Astrocyte (in vitro differentiated cells and primary cell): ENCODE measurements around the gene HSD17B8. TPM values are rescaled to one million over a fixed set of nuclear protein-coding genes. Genes with fewer than 3 reads are reported as not detected.

Source experiments
- DNase-seq: peaks from one replicate; pipeline ENCODE4 v3.0.0-alpha.2; 2010; ENCODE audit warnings: low read depth
- FAIRE-seq: peaks from 2 replicates; lab custom pipeline; 2011; peaks lifted over from hg19 to GRCh38; lab: Jason Lieb, UNC
- H2AFZ ChIP-seq: 2 replicates; pipeline ENCODE4 v1.6.0; 2012; ENCODE audit warnings: low read depth, low read length, inconsistent platforms
- H3K27ac ChIP-seq: 2 replicates; pipeline ENCODE4 v1.5.1; 2011; ENCODE audit warnings: low read depth, low read length, inconsistent platforms
- H3K27me3 ChIP-seq: 2 replicates; pipeline ENCODE4 v1.6.0; 2011; ENCODE audit warnings: low read length, inconsistent platforms; ENCODE audit not compliant: insufficient read depth
- H3K36me3 ChIP-seq: 2 replicates; pipeline ENCODE4 v1.5.1; 2011; ENCODE audit warnings: low read length, inconsistent platforms; ENCODE audit not compliant: insufficient read depth
- H3K4me1 ChIP-seq: 2 replicates; pipeline ENCODE4 v1.5.1; 2011; ENCODE audit warnings: low read length, inconsistent platforms; ENCODE audit not compliant: insufficient read depth
- H3K4me2 ChIP-seq: 2 replicates; pipeline ENCODE4 v1.6.0; 2012; ENCODE audit warnings: low read length, inconsistent platforms
- H3K4me3 ChIP-seq: 2 replicates; pipeline ENCODE4 v1.5.1; 2011; ENCODE audit warnings: low read depth, mild to moderate bottlenecking, low read length, inconsistent platforms; ENCODE audit not compliant: insufficient read depth
- H3K79me2 ChIP-seq: 2 replicates; pipeline ENCODE4 v1.6.0; 2012; ENCODE audit warnings: mild to moderate bottlenecking, low read length, inconsistent platforms; ENCODE audit not compliant: insufficient read depth
- H3K9ac ChIP-seq: 2 replicates; pipeline ENCODE4 v1.6.0; 2012; ENCODE audit warnings: mild to moderate bottlenecking, low read length, inconsistent platforms
- H3K9me3 ChIP-seq: 2 replicates; pipeline ENCODE4 v1.5.1; 2012; ENCODE audit warnings: low read depth, mild to moderate bottlenecking, low read length, inconsistent platforms; ENCODE audit not compliant: insufficient read depth
- H4K20me1 ChIP-seq: 2 replicates; pipeline ENCODE4 v1.6.0; 2012; ENCODE audit warnings: low read length, inconsistent platforms; ENCODE audit not compliant: insufficient read depth
- H3K27ac Mint-ChIP-seq: one replicate; pipeline ENCODE4 v1.8.0; 2021; ENCODE audit warnings: mild to moderate bottlenecking, mixed read lengths; ENCODE audit not compliant: unreplicated experiment
- H3K27me3 Mint-ChIP-seq: one replicate; pipeline ENCODE4 v1.8.0; 2021; ENCODE audit warnings: low read depth, mixed read lengths; ENCODE audit not compliant: unreplicated experiment
- H3K36me3 Mint-ChIP-seq: one replicate; pipeline ENCODE4 v1.8.0; 2021; ENCODE audit warnings: low read depth, mixed read lengths; ENCODE audit not compliant: unreplicated experiment
- H3K4me1 Mint-ChIP-seq: one replicate; pipeline ENCODE4 v1.8.0; 2021; ENCODE audit warnings: low read depth, mixed read lengths; ENCODE audit not compliant: unreplicated experiment
- H3K4me3 Mint-ChIP-seq: one replicate; pipeline ENCODE4 v1.8.0; 2021; ENCODE audit warnings: mild to moderate bottlenecking, moderate library complexity, mixed read lengths; ENCODE audit not compliant: unreplicated experiment
- H3K9me3 Mint-ChIP-seq: one replicate; pipeline ENCODE4 v1.8.0; 2021; ENCODE audit warnings: mild to moderate bottlenecking, mixed read lengths; ENCODE audit not compliant: unreplicated experiment
- CTCF ChIP-seq: IDR thresholded peaks from 2 replicates; pipeline ENCODE4 v1.5.1; 2011; ENCODE audit warnings: low read depth, mild to moderate bottlenecking, inconsistent platforms, low read length, moderate library complexity; ENCODE audit not compliant: insufficient read depth
- EZH2 ChIP-seq: IDR thresholded peaks from 2 replicates; pipeline ENCODE4 v1.6.1; 2012; ENCODE audit warnings: mild to moderate bottlenecking, low read length, inconsistent platforms; ENCODE audit not compliant: insufficient read depth
- microRNA-seq: library from miRNA; unstranded; fragments of <30 nt; microRNA quantifications from one replicate; pipeline ENCODE4 v1.2.0, GENCODE V29; 2020
- total RNA-seq: library from RNA; stranded (reverse); gene quantifications from 2 replicates; pipeline ENCODE4 v1.2.1, GENCODE V29; 2021

HSD17B8 gene
- total RNA-seq, 1 donor from 2014 or later, result 2.1 TPM

DNA sequence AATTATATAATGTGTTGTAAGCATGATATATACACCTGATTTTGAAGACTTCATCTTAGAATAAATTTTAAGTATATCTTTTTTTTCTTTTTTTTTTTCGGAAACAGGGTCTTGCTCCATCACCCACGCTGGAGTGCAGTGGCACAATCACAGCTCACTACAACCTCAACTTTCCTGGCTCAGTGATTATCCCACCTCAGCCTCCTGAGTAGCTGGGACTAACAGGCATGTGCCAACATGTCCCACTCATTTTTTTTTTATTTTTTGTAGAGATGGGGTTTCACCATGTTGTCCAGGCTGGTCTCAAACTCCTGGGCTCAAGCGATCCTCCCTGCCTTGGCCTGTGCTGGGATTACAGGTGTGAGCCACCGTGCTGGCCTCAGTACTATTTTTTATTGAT is 50.1 kb downstream of the HSD17B8 start:
- Histone ChIP-seq H2AFZ (no peak overlapping the region), H4K20me1 (peaks cover 3% of the 10 kb centered on the region), H3K4me3 (no peak overlapping the region), H3K79me2 (no peaks in the 10 kb centered on the region), H3K4me1 (peaks cover 16% of the 10 kb centered on the region), H3K27me3 (no peaks in the 10 kb centered on the region), H3K36me3 (peaks cover 9% of the 10 kb centered on the region), H3K27ac (no peak overlapping the region), H3K9ac (no peak overlapping the region), H3K4me2 (no peak overlapping the region), H3K9me3 (no peaks in the 10 kb centered on the region)
- TF ChIP-seq EZH2 (no peak), CTCF (no peak)
- no peaks in the 10 kb centered on the region for H3K27me3 Mint-ChIP-seq
- no peak overlapping the region for H3K27ac Mint-ChIP-seq
- DNase-seq (no peak), FAIRE-seq (no peak)
- no peak overlapping the region for H3K4me3 Mint-ChIP-seq
- peaks cover 4% of the 10 kb centered on the region for H3K9me3 Mint-ChIP-seq
- peaks cover 10% of the 10 kb centered on the region for H3K36me3 Mint-ChIP-seq
- peaks cover 26% of the 10 kb centered on the region for H3K4me1 Mint-ChIP-seq

Small RNAs within 50 kb of the gene (microRNA-seq; reads per million reads assigned to microRNA genes)
- gene MIR219A1, result 8.8 reads per million, percentile 32 among the genes with 10 or more reads in this experiment

Other genes with a start within 250 kb of the HSD17B8 start
- gene BRD2, start 236.1 kb upstream of the HSD17B8 start, total RNA-seq, result 213 and 234 TPM in 2 replicates
- gene HLA-DOA, start 195.1 kb upstream of the HSD17B8 start, total RNA-seq, result 0.48 and 0.89 TPM in 2 replicates
- 0.50 and 1.7 TPM in 2 replicates for gene HLA-DPA1, start 131.0 kb upstream of the HSD17B8 start, total RNA-seq
- 2.7 and 3.4 TPM in 2 replicates for gene HLA-DPB1, start 128.7 kb upstream of the HSD17B8 start, total RNA-seq
- gene COL11A2, start 12.2 kb upstream of the HSD17B8 start, total RNA-seq, result 1.3 and 2.2 TPM in 2 replicates
- gene RXRB, start 4.0 kb upstream of the HSD17B8 start, total RNA-seq, result 34.0 and 39.4 TPM in 2 replicates
- gene SLC39A7, start 3.8 kb upstream of the HSD17B8 start, total RNA-seq, result 150 and 164 TPM in 2 replicates
- 30.8 and 31.1 TPM in 2 replicates for gene RING1, start 3.8 kb downstream of the HSD17B8 start, total RNA-seq
- 29.9 and 30.6 TPM in 2 replicates for gene VPS52, start 67.2 kb downstream of the HSD17B8 start, total RNA-seq
- 1,911 and 2,061 TPM in 2 replicates for gene RPS18, start 67.4 kb downstream of the HSD17B8 start, total RNA-seq
- 1.5 and 1.8 TPM in 2 replicates for gene B3GALT4, start 72.5 kb downstream of the HSD17B8 start, total RNA-seq
- gene WDR46, start 84.6 kb downstream of the HSD17B8 start, total RNA-seq, result 59.7 and 63.7 TPM in 2 replicates
- 54.8 and 56.7 TPM in 2 replicates for gene PFDN6, start 84.9 kb downstream of the HSD17B8 start, total RNA-seq
- gene RGL2, start 94.3 kb downstream of the HSD17B8 start, total RNA-seq, result 36.5 and 38.9 TPM in 2 replicates
- 128 and 152 TPM in 2 replicates for gene TAPBP, start 109.4 kb downstream of the HSD17B8 start, total RNA-seq
- 13.1 and 17.3 TPM in 2 replicates for gene ZBTB22, start 113.1 kb downstream of the HSD17B8 start, total RNA-seq
- 28.6 and 32.0 TPM in 2 replicates for gene DAXX, start 118.3 kb downstream of the HSD17B8 start, total RNA-seq
- gene KIFC1, start 187.2 kb downstream of the HSD17B8 start, total RNA-seq, result 2.9 and 4.2 TPM in 2 replicates
- 29.7 and 34.3 TPM in 2 replicates for gene PHF1, start 206.4 kb downstream of the HSD17B8 start, total RNA-seq
- 232 and 256 TPM in 2 replicates for gene CUTA, start 213.5 kb downstream of the HSD17B8 start, total RNA-seq
- gene SYNGAP1, start 215.4 kb downstream of the HSD17B8 start, total RNA-seq, result 34.5 and 36.1 TPM in 2 replicates
- gene ZBTB9, start 249.9 kb downstream of the HSD17B8 start, total RNA-seq, result 9.8 and 10.4 TPM in 2 replicates